PC-3 (cell line): ENCODE results near the gene RWDD3.

ENCODE experiments used
- EZH2phosphoT487 ChIP-seq: fragments of 300-600 bp; sonication (generic); IDR thresholded peaks from 2 replicates; pipeline ENCODE4 v1.6.1; 2018; ENCODE audit warnings: mild to moderate bottlenecking, antibody characterized with exemption, low read length, borderline replicate concordance
- TF ChIP-seq, protein P1 (sequence below): fragments of 300-600 bp; sonication (generic); conservative IDR thresholded peaks from 2 replicates; pipeline ENCODE4 v1.5.1; 2017; ENCODE audit warnings: antibody characterized with exemption, low read depth, mild to moderate bottlenecking, low read length

DNA sequence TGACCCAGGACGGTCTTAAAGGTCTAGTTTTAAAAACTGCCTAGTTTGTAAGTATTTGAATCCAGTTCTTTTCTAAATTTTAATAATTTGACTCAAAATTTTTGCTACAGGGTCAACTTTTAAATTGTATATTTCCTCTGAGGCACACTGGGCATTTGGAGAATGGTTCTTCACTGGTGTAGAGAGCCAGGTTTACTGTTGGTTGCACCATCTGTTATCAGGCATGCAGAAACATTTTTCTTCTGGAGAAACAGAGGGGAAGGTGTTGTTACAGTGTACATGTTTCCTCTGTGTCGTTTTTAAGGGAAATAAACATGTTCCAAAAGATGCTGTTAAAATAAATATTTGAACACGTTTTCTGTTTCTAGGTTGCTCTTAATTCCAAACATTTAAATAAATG, 39.0 kb upstream of the RWDD3 start:
- TF ChIP-seq, protein P1, sequence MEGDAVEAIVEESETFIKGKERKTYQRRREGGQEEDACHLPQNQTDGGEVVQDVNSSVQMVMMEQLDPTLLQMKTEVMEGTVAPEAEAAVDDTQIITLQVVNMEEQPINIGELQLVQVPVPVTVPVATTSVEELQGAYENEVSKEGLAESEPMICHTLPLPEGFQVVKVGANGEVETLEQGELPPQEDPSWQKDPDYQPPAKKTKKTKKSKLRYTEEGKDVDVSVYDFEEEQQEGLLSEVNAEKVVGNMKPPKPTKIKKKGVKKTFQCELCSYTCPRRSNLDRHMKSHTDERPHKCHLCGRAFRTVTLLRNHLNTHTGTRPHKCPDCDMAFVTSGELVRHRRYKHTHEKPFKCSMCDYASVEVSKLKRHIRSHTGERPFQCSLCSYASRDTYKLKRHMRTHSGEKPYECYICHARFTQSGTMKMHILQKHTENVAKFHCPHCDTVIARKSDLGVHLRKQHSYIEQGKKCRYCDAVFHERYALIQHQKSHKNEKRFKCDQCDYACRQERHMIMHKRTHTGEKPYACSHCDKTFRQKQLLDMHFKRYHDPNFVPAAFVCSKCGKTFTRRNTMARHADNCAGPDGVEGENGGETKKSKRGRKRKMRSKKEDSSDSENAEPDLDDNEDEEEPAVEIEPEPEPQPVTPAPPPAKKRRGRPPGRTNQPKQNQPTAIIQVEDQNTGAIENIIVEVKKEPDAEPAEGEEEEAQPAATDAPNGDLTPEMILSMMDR: no peak
- TF ChIP-seq EZH2phosphoT487: no peak
